ENCODE results near the gene CEP295NL. TPM values are rescaled to one million over a fixed set of nuclear protein-coding genes. Genes with fewer than 3 reads are reported as not detected.

The CEP295NL gene
- polyA plus RNA-seq, 3 donors = 0.38 to 0.81 TPM; not detected in 1

DNA sequence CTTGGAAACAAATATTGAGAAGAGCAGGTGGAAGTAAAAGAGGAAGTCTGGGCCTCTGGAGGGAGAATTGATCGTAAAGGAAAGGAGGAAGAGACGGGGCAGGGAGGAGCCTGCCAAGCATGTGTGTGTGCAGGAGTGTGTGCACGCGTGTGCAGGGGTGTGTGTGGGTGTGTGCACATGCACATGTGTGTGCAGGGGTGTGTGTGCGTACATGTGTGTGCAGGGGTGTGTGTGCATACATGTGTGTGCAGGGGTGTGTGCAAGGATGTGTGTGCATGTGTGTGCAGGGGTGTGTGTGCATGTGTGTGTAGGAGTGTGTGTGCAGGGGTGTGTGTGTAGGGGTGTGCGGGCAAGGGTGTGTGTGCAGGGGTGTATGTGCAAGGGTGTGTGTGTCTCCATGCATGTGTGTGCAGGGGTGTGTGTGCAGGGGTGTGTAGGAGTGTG is 10.0 kb downstream of the CEP295NL start:
- peak; percentile 31 to 46 (median 42) for DNase-seq
- Histone ChIP-seq H3K9ac (ENCODE audit: insufficient read depth, low read length, poor library complexity, severe bottlenecking) (no peak overlapping the region), H3K79me2 (ENCODE audit: insufficient read depth, low read length) (peaks cover 88% of the 10 kb centered on the region), H3K27me3 (ENCODE audit: control insufficient read depth in 2 of 2, insufficient read depth in 2 of 2, low read length in 2 of 2) (no peaks in the 10 kb centered on the region), H3K36me3 (replicated peaks in 1 of 2; ENCODE audit: control insufficient read depth in 1 of 2, insufficient read depth in 2 of 2, low read length in 2 of 2) (peaks cover 10 to 34% of the 10 kb centered on the region in 2 donors), H3K27ac (ENCODE audit: low read depth in 1 of 2, low read length in 2 of 2) (peak overlapping the region; percentile 94), H3K4me3 (replicated peaks in 1 of 3; ENCODE audit: low read depth in 2 of 3, low read length in 3 of 3) (peak overlapping the region in 1 of 3 experiments; percentile 21), H3K9me3 (replicated peaks in 1 of 2; ENCODE audit: control insufficient read depth in 1 of 2, insufficient read depth in 1 of 2, low read length in 2 of 2) (no peaks in the 10 kb centered on the region), H4K20me1 (ENCODE audit: insufficient read depth, low read length) (peaks cover 73% of the 10 kb centered on the region), H3K4me2 (replicated peaks; ENCODE audit: extremely low read depth, low read length, poor library complexity, severe bottlenecking) (peak overlapping the region; percentile 52), H2AFZ (ENCODE audit: insufficient read depth, low read depth, low read length, poor library complexity, severe bottlenecking) (no peak overlapping the region), H3K4me1 (ENCODE audit: control insufficient read depth in 1 of 2, insufficient read depth in 2 of 2, low read length in 2 of 2) (peaks cover 60 to 63% of the 10 kb centered on the region in 2 donors)
- Mint-ChIP-seq H3K4me3 (peak overlapping the region in 1 of 2 donors; percentile 49), H3K9me3 (peaks cover 0 to 3% (median 0%) of the 10 kb centered on the region in 7 donors), H3K4me1 (peaks cover 87% of the 10 kb centered on the region), H3K27ac (peak overlapping the region; percentile 91 to 99 (median 98)), H3K27me3 (ENCODE audit: low read depth in 3 of 3) (peaks cover 0 to 2% (median 0%) of the 10 kb centered on the region in 3 donors), H3K36me3 (peaks cover 54 to 55% of the 10 kb centered on the region in 2 donors)
- WGBS (ENCODE audit: insufficient coverage) = 20% methylated on average over 6 of the region's 6 CpGs
- TF ChIP-seq, protein P1, sequence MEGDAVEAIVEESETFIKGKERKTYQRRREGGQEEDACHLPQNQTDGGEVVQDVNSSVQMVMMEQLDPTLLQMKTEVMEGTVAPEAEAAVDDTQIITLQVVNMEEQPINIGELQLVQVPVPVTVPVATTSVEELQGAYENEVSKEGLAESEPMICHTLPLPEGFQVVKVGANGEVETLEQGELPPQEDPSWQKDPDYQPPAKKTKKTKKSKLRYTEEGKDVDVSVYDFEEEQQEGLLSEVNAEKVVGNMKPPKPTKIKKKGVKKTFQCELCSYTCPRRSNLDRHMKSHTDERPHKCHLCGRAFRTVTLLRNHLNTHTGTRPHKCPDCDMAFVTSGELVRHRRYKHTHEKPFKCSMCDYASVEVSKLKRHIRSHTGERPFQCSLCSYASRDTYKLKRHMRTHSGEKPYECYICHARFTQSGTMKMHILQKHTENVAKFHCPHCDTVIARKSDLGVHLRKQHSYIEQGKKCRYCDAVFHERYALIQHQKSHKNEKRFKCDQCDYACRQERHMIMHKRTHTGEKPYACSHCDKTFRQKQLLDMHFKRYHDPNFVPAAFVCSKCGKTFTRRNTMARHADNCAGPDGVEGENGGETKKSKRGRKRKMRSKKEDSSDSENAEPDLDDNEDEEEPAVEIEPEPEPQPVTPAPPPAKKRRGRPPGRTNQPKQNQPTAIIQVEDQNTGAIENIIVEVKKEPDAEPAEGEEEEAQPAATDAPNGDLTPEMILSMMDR (IDR thresholded peaks at IDR 0.05) = no peak
- intact Hi-C loops (cut with micrococcal nuclease) = no loop called here

DNA sequence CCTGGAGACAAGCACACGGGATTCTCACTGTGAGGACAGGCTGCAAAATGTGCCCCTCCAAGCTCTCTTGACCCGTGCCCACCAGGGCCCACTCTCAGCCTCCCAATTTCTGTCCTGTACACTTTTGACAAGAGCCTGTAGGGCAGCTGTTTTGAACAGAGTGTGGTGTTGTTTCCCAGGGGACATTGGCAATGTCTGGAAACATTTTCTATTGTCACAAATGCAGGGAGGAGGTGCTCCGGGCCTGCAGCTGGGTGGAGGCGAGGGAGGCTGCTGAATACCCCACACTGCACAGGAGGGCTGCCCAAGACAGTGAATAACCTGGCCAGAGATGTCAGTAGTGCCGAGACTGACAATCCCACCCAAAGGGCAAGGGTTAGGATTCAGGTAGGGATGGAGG is 10.5 kb downstream of the CEP295NL start:
- peak overlapping the region; percentile 52 for H3K4me2 ChIP-seq (replicated peaks; ENCODE audit: extremely low read depth, low read length, poor library complexity, severe bottlenecking)
- Mint-ChIP-seq H3K4me1 (peaks cover 88% of the 10 kb centered on the region), H3K4me3 (peak overlapping the region in 1 of 2 donors; percentile 49)

More for the DNA sequence above, 10.5 kb downstream of the CEP295NL start:
- H3K27me3 Mint-ChIP-seq (ENCODE audit: low read depth in 3 of 3) = peaks cover 0 to 2% (median 0%) of the 10 kb centered on the region in 3 donors
- WGBS (ENCODE audit: insufficient coverage) = 36% methylated on average over 2 of the region's 5 CpGs
- Histone ChIP-seq H3K9me3 (replicated peaks in 1 of 2; ENCODE audit: control insufficient read depth in 1 of 2, insufficient read depth in 1 of 2, low read length in 2 of 2) (no peaks in the 10 kb centered on the region), H4K20me1 (ENCODE audit: insufficient read depth, low read length) (peaks cover 68% of the 10 kb centered on the region), H3K79me2 (ENCODE audit: insufficient read depth, low read length) (peaks cover 88% of the 10 kb centered on the region), H3K27ac (ENCODE audit: low read depth in 1 of 2, low read length in 2 of 2) (peak overlapping the region; percentile 94), H3K36me3 (replicated peaks in 1 of 2; ENCODE audit: control insufficient read depth in 1 of 2, insufficient read depth in 2 of 2, low read length in 2 of 2) (peaks cover 8 to 29% of the 10 kb centered on the region in 2 donors), H3K27me3 (ENCODE audit: control insufficient read depth in 2 of 2, insufficient read depth in 2 of 2, low read length in 2 of 2) (no peaks in the 10 kb centered on the region), H2AFZ (ENCODE audit: insufficient read depth, low read depth, low read length, poor library complexity, severe bottlenecking) (no peak overlapping the region), H3K9ac (ENCODE audit: insufficient read depth, low read length, poor library complexity, severe bottlenecking) (peak overlapping the region; percentile 70), H3K4me3 (replicated peaks in 1 of 3; ENCODE audit: low read depth in 2 of 3, low read length in 3 of 3) (peak overlapping the region in 1 of 3 experiments; percentile 21), H3K4me1 (ENCODE audit: control insufficient read depth in 1 of 2, insufficient read depth in 2 of 2, low read length in 2 of 2) (peaks cover 60 to 63% of the 10 kb centered on the region in 2 donors)
- intact Hi-C loops (cut with micrococcal nuclease) = no loop called here
- H3K9me3 Mint-ChIP-seq = peaks cover 0 to 3% (median 0%) of the 10 kb centered on the region in 7 donors
- H3K36me3 Mint-ChIP-seq = peaks cover 53 to 54% of the 10 kb centered on the region in 2 donors
- TF ChIP-seq, protein P1 (IDR thresholded peaks at IDR 0.05) = no peak
- peak overlapping the region; percentile 91 to 99 (median 98) for H3K27ac Mint-ChIP-seq
- no peak for DNase-seq

Data from CD14-positive monocyte (primary cell).